Sigmoid colon (tissue), 4 donors: Measurements from ENCODE around the gene CCT2.

Source experiments
- EP300 ChIP-seq, 4 donors: sonication (generic); formaldehyde crosslinking; IDR thresholded peaks; one replicate each; pipeline ENCODE4 v1.6.1; 2017; ENCODE audit warnings: antibody characterized with exemption in 4 of 4
- TF ChIP-seq, protein P1 (sequence below), 4 experiments: fragments of 450-650 bp in 3 of 4; fragments of 200-600 bp in 1 of 4; IDR thresholded peaks; one replicate each; pipeline ENCODE4 v1.5.1; 2016 to 2019; ENCODE audit warnings: antibody characterized with exemption in 4 of 4, mild to moderate bottlenecking in 3 of 4, moderate library complexity in 2 of 4

DNA sequence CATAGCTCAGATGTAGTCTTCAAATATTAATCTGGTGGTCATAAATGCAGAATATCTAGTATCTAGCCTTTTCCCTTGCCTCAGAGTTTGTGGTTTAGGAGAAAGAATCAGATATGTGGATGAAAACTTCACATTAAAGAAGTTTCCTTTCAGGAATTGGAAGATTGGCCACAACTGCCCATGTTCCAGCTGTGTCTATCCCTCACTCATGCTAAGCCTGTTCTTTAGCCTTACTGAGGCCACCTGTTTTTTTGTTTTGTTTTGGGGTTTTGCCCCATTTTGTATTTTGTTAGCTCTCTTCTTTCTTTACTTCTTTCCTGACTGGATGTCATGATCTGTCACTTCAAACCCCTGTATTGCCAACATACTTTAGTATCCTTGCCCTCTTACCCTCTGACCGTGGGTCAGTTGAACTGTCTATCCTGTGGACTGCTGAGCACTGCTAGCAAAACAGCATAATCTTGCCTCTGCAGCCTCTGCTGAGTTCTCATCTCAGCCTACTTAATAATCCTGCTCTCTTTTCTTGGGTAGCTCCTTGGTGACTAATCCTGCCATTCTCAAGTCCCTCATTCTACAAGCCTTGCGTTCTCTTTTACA lies 22.0 kb upstream of the CCT2 start:
- TF ChIP-seq, protein P1, sequence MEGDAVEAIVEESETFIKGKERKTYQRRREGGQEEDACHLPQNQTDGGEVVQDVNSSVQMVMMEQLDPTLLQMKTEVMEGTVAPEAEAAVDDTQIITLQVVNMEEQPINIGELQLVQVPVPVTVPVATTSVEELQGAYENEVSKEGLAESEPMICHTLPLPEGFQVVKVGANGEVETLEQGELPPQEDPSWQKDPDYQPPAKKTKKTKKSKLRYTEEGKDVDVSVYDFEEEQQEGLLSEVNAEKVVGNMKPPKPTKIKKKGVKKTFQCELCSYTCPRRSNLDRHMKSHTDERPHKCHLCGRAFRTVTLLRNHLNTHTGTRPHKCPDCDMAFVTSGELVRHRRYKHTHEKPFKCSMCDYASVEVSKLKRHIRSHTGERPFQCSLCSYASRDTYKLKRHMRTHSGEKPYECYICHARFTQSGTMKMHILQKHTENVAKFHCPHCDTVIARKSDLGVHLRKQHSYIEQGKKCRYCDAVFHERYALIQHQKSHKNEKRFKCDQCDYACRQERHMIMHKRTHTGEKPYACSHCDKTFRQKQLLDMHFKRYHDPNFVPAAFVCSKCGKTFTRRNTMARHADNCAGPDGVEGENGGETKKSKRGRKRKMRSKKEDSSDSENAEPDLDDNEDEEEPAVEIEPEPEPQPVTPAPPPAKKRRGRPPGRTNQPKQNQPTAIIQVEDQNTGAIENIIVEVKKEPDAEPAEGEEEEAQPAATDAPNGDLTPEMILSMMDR (IDR thresholded peaks at IDR 0.05), result no peak
- TF ChIP-seq EP300 (IDR thresholded peaks at IDR 0.05), result no peak
